ENCODE data around the gene CXXC1. TPM values are rescaled to one million over a fixed set of nuclear protein-coding genes. Genes with fewer than 3 reads are reported as not detected.

The CXXC1 gene
- total RNA-seq = 100 to 1,000 TPM; 146 to 173 (median 153) TPM
- total RNA-seq (2013) = 60.8 TPM

- peak within 1 kb of the TSS; percentile 93 to 96 for H3K27ac Mint-ChIP-seq
- DNase-seq (peak; percentile 94 to 99), ATAC-seq (peak; percentile 89 to 97 (median 89))
- intact Hi-C loops (cut with micrococcal nuclease) = loop anchor here (1.0 to 10.0 kb wide), 6 partner anchors 11 to 677 kb away; partner anchors contain the start of genes CFAP53, ELAC1 and ME2
- H3K36me3 Mint-ChIP-seq = no peaks in the 10 kb centered on the region
- peaks cover 22 to 48% of the 10 kb centered on the region in 2 donors for H3K4me1 Mint-ChIP-seq
- H3K27me3 Mint-ChIP-seq (ENCODE audit: low read depth in 2 of 2) = no peaks in the 10 kb centered on the region
- TF ChIP-seq, protein P1, sequence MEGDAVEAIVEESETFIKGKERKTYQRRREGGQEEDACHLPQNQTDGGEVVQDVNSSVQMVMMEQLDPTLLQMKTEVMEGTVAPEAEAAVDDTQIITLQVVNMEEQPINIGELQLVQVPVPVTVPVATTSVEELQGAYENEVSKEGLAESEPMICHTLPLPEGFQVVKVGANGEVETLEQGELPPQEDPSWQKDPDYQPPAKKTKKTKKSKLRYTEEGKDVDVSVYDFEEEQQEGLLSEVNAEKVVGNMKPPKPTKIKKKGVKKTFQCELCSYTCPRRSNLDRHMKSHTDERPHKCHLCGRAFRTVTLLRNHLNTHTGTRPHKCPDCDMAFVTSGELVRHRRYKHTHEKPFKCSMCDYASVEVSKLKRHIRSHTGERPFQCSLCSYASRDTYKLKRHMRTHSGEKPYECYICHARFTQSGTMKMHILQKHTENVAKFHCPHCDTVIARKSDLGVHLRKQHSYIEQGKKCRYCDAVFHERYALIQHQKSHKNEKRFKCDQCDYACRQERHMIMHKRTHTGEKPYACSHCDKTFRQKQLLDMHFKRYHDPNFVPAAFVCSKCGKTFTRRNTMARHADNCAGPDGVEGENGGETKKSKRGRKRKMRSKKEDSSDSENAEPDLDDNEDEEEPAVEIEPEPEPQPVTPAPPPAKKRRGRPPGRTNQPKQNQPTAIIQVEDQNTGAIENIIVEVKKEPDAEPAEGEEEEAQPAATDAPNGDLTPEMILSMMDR (IDR thresholded peaks at IDR 0.05) = peak; percentile 31
- Histone ChIP-seq H3K4me1 (ENCODE audit: control insufficient read depth, insufficient read depth, low read length) (peaks cover 24% of the 10 kb centered on the region), H3K36me3 (ENCODE audit: control insufficient read depth, insufficient read depth, low read length) (peaks cover 19% of the 10 kb centered on the region), H3K9me3 (ENCODE audit: control insufficient read depth, insufficient read depth, low read length) (no peaks in the 10 kb centered on the region), H3K27ac (ENCODE audit: low read length) (peak within 1 kb of the TSS; percentile 93), H3K4me3 (ENCODE audit: low read length) (peak within 1 kb of the TSS; percentile 87), H3K27me3 (ENCODE audit: control insufficient read depth, insufficient read depth, low read length) (no peaks in the 10 kb centered on the region)
- H3K9me3 Mint-ChIP-seq = no peaks in the 10 kb centered on the region
- under 1% methylated on average over 76 of the region's 76 CpGs for WGBS (ENCODE audit: insufficient coverage)
- H3K4me3 Mint-ChIP-seq = peak within 1 kb of the TSS; percentile 96
Measured at GRCh38 chr18:50287441-50288347, at the start of gene CXXC1. TSS of gene CXXC1 (minus strand) at chr18:50287692. CDS start at chr18:50287589, 103 bp downstream.

- Histone ChIP-seq H3K4me3 (ENCODE audit: low read length) (no peak overlapping the region), H3K9me3 (ENCODE audit: control insufficient read depth, insufficient read depth, low read length) (no peaks in the 10 kb centered on the region), H3K36me3 (ENCODE audit: control insufficient read depth, insufficient read depth, low read length) (no peaks in the 10 kb centered on the region), H3K27ac (ENCODE audit: low read length) (no peak overlapping the region), H3K4me1 (ENCODE audit: control insufficient read depth, insufficient read depth, low read length) (no peaks in the 10 kb centered on the region), H3K27me3 (ENCODE audit: control insufficient read depth, insufficient read depth, low read length) (no peaks in the 10 kb centered on the region)
- TF ChIP-seq, protein P1 (IDR thresholded peaks at IDR 0.05) = no peak
- Mint-ChIP-seq H3K9me3 (no peaks in the 10 kb centered on the region), H3K27me3 (ENCODE audit: low read depth in 2 of 2) (peaks cover 9 to 21% of the 10 kb centered on the region in 2 donors), H3K4me3 (no peak overlapping the region), H3K36me3 (no peaks in the 10 kb centered on the region), H3K27ac (no peak overlapping the region), H3K4me1 (no peaks in the 10 kb centered on the region)
- no peak for DNase-seq
- intact Hi-C loops (cut with micrococcal nuclease) = no loop called here
- 62% methylated on average over 7 of the region's 7 CpGs for WGBS (ENCODE audit: insufficient coverage)
- no peak for ATAC-seq
Measured at GRCh38 chr18:50334546-50335152, 47.2 kb upstream of the CXXC1 start.

DNA sequence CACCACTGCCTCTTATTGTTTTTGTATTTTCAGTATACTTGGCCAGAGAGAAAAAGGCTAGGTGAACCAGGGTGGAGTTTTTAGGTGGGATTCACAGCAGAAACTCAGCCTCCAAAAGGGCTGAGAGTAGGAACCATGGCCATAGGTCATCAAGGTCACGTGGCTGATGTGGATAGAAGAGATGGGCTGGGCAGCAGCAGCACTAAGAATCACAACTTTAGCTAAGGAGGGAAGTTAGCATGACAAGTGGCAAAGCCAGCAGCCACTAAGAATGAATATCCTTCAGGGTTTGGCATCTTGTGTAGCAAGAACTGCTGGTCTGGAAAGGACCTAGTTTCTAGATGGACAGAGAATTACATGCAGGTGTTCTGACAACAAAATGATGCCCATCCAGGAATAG is 44.2 kb upstream of the CXXC1 start:
- Mint-ChIP-seq H3K9me3 (no peaks in the 10 kb centered on the region), H3K36me3 (no peaks in the 10 kb centered on the region), H3K4me3 (no peak overlapping the region), H3K27ac (no peak overlapping the region), H3K27me3 (ENCODE audit: low read depth in 2 of 2) (peaks cover 9 to 21% of the 10 kb centered on the region in 2 donors), H3K4me1 (no peaks in the 10 kb centered on the region)
- TF ChIP-seq, protein P1 (IDR thresholded peaks at IDR 0.05) = no peak
- no peaks in the 10 kb centered on the region for H3K9me3 ChIP-seq (ENCODE audit: control insufficient read depth, insufficient read depth, low read length)
- no peaks in the 10 kb centered on the region for H3K36me3 ChIP-seq (ENCODE audit: control insufficient read depth, insufficient read depth, low read length)
- H3K27ac ChIP-seq (ENCODE audit: low read length) = no peak overlapping the region
- H3K27me3 ChIP-seq (ENCODE audit: control insufficient read depth, insufficient read depth, low read length) = no peaks in the 10 kb centered on the region
- DNase-seq = no peak
- no peak overlapping the region for H3K4me3 ChIP-seq (ENCODE audit: low read length)
- intact Hi-C loops (cut with micrococcal nuclease) = no loop called here
- ATAC-seq = no peak
- WGBS (ENCODE audit: insufficient coverage) = 72% methylated on average over 1 of the region's 1 CpG
- H3K4me1 ChIP-seq (ENCODE audit: control insufficient read depth, insufficient read depth, low read length) = no peaks in the 10 kb centered on the region
